GM18951 (cell line): ENCODE measurements around the gene SYNJ2.

Experiments used
- POLR2A ChIP-seq: IDR thresholded peaks from 4 replicates; pipeline ENCODE4 v1.6.1; 2011; ENCODE audit warnings: mild to moderate bottlenecking; ENCODE audit not compliant: insufficient read length, insufficient read depth; ENCODE audit errors: extremely low read depth
- in situ Hi-C: fragments of 300-500 bp; cut with MboI; formaldehyde crosslinking; loops from one replicate; pipeline ENCODE4 v1.12.0; 2022; ENCODE audit warnings: low sequenced_read_pairs, mixed read lengths, inconsistent platforms; ENCODE audit not compliant: unreplicated experiment

The SYNJ2 gene

DNA sequence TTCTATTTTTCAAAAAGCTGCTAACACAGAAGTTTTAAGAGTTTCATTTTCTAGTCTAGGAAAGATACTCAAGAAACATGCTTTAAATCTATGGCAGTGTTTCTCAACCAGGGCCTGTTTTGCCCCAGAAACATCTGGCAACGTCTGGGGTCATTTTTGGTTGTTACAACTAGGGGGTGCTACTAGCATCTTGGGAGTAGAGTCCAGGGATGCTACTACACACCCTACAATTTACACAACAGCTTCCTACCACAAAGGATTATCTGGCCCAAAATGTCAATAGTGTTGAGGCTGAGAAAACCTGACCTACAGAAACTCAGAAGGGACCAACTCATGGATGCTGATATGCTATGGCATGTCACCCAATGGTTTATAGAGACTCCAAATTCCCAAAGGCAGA, 162.0 kb downstream of the SYNJ2 start:
- TF ChIP-seq POLR2A: no peak
- in situ Hi-C loops: no loop called here
